GM19025 (cell line): ENCODE data around the gene CYB561.

ENCODE experiments used
- ATAC-seq: cut with Tn5 transposase; IDR thresholded peaks from one replicate; pipeline ENCODE4 v1.9.1; 2021; ENCODE audit warnings: mild to moderate bottlenecking, low read depth, moderate library complexity; ENCODE audit not compliant: unreplicated experiment

CYB561 gene

GRCh38 chr17:63419398-63419797, 26.7 kb downstream of the CYB561 start:
- ATAC-seq, result no peak

- no peak for ATAC-seq
Observed at GRCh38 chr17:63418540-63418939, 27.6 kb downstream of the CYB561 start.

GRCh38 chr17:63414222-63414621, 31.9 kb downstream of the CYB561 start:
- no peak for ATAC-seq

DNA sequence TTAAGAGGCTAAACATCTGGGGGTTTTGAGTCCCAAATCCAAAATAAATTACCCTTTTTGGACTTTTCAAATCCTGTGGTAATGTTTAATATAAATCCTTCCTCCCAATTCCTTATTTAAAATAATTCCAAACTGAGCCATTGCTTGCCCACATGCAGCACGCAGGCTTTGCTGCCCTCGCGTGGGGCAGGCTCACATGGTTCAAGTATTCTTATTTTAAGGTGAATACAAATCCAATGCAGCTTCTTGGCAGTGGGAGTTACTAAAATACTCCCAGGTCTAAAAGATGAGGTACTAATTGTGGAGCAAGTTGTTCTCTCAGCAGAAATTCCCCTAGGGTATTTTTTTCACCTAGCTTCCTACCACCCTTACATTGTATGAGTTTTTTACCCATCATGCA, 33.0 kb downstream of the CYB561 start:
- no peak for ATAC-seq

DNA sequence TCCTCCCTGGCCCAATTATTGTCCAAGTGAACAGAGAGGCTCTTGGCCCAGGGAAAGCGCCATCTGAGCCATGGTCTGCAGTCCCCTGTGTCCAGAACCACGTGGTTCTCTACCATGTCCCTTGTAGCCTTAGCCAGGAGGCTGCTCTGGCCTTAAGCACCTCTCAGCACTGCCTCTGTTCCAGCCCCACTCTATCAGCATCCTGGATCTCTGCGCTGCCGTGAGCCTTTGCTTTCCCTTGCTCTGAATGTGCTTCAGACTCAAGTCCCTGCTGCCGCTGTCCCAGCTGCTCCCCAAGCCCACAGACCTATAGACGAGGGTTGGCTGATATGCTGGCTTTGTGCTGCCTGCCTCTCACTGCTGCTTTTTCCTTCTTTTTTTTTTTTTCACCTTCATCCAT, 33.9 kb downstream of the CYB561 start:
- no peak for ATAC-seq

DNA sequence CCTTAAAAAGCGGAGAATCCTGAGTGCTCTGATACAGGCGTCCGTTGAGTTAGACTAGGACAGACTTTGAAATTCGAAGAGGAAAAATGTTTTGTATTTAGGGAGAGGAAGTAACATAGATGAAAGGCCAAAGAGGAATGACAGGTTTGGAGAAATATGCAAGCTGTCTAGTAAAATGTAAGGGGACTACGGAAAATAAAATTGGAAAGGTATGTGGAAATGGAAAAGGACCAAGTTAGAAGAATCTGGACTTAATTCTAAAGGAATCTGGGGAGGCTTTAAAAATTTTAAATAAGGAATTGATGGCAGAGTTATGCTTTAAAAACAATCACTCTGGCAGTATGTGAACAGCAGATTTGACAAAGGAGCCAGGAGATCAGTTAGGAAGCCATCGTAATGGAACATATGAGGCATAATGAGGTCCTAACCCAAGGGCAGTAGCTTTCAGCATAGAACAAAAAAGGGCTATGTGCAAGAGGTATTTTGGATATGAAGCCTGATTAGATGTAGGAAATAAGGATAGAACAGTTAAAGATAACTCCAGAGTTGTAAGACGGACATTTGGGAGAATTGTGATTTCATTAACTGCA, 38.3 kb downstream of the CYB561 start:
- ATAC-seq, result no peak

DNA sequence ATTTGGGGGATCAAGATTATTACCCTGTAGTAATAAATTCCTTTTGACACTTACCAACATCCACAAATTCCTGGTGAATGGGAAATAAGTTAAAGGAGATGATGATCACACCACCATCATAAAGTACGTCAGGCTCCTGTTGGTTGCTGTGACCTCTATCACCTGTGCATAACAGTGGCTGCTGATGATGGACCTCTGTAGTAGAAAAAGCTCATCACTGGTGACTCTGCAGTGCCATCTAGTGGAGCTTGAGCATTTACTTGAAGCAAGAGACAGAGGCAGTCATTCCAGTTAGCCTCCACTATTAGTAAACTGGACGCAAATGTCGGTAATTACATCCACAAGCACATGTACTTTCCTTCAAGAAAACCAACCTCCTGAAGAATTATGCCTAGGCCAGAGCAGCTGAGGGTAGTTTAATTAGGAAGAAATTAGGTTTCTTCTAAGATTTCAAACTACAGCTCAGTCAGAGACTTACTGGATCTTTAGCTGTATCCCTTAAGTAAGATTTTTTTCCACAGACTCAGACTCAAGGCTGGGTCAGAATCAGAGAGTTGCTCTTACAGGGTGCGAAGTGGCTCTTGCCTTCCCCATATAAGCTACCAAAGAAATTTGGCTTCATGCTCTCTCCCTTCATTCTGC, 39.3 kb downstream of the CYB561 start:
- no peak for ATAC-seq

- ATAC-seq, result no peak
Observed at GRCh38 chr17:63405741-63406261, 40.3 kb downstream of the CYB561 start.

GRCh38 chr17:63405020-63405419, 41.1 kb downstream of the CYB561 start:
- no peak for ATAC-seq

DNA sequence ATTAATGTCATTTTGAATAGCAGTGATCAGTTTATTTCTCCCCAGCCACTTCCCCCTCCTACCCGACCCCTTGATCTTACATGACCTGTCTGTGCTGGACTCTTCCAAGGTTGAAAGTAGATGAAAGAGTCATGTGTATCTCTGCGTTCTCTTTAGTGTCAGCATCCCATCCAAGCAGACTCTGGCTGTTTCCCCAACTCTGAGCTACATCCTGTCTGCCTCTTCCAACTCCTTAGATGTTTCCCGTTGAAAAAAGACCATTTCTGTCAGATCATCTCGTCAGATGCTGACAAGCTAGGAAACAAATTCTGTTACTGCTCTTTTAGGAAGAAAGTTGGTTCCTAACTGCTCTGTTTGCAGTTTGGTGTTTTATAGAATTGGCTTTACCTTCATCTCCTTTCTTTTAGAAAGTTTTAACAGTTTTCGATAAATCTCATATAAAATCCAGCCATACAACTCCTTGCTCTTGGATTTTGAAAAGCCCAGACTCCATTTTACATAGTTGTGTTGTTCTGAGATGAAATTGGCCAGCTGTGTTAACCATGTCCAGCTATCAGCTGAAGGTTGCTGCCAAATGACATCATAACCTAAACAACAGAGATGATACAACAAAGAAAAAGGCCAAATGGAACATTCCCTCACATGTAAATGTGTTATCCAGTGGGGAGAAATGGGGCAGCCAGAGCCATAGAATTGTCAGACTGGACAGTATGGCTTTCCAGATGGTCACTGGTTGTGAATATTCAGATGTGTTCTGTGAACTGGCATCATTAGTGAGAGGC, 43.5 kb downstream of the CYB561 start:
- ATAC-seq, result no peak

DNA sequence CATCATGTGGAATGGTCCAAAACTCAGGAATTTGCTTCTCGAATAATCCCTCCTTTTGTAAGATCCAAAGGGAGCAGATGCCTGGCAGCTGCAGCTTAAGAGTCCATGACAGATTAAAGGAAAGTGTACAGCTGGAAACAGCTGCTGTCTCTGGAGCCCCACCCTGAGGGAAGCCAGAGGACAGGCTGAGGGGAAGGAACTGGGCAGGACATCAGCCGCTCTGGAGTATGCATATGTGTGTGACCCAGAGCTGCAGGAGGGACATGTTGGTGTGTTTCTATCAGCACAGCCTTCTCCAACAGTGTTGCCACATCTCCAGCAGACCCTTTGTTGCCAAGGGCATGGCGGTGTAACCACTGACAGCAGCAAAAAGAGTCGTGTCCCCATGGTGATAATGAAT, 46.2 kb downstream of the CYB561 start:
- ATAC-seq, result no peak

GRCh38 chr17:63399316-63399715, 46.8 kb downstream of the CYB561 start:
- ATAC-seq, result no peak

DNA sequence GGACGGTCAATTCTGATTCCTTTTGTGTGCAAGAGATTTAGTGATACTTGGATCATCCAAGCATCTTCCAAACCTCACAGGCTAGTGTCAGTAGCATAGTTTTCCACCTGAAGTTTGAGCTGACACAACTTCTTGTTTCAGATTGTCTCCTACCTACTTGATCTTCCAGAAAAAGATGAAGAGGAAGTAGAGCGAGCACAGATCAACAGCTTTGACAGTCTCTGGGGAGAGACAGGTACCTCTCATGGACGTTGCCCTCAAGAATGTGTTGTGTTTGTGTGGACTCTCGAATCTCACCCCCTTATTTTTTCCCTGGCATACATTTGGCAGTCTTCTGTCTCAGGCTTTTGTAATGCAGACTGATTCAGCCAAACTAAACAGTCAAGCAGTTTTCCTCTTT, 47.4 kb downstream of the CYB561 start:
- ATAC-seq, result no peak

- ATAC-seq, result no peak
Observed at GRCh38 chr17:63395075-63395805, 50.9 kb downstream of the CYB561 start.

DNA sequence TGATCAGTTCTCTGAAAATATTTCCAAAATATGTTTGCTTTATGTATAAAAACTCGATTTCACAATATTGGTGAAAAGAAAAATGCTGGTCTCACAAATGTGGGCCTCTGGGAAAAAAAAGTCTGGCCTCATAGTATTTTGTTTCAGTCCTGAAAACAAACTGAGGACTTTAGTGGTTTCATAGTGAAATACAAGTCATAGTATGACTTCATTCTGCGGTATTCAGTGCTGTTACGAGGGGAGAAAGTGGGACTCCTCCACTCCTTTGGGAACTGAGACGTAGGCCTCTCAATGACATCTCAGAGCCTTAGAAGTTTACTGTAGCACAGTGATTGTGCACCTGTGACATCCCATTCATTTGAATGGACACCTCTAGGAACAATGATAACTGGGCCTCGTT, 56.0 kb downstream of the CYB561 start:
- ATAC-seq, result no peak

- no peak for ATAC-seq
Observed at GRCh38 chr17:63387656-63388340, 58.3 kb downstream of the CYB561 start.

DNA sequence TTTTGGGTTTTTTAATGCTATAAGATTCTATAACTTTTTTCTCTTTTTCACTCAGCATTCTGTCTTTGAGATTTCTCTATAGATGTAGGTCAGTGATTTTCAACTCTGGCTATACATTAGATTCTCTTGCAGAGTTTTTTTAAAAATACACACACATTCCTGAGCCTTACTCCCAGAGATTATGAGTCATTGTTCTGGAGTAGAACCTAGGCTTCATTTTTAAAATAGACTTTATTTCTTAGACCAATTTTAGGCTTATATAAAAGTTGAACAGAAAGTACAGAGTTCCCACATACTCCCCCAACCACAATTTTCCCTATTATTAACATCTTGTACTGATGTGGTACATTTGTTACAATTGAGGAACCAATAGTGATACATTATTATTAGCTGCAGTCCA, 63.3 kb downstream of the CYB561 start:
- ATAC-seq, result no peak
